ENCODE measurements around the gene PLEKHM3. TPM values are rescaled to one million over a fixed set of nuclear protein-coding genes. Genes with fewer than 3 reads are reported as not detected.

Gene PLEKHM3
- total and polyA plus RNA-seq, 2 of the 4 experiments (the other 2 are of a cell fraction) = 2.4 to 11.3 TPM

- no peak overlapping the region for H2BK120ac ChIP-seq (ENCODE audit: low read depth, low read length)
- no peak overlapping the region for H4K91ac ChIP-seq (ENCODE audit: insufficient read depth, low read depth, low read length)
- H2BK20ac ChIP-seq (ENCODE audit: low read depth, low read length) = no peak overlapping the region
- no peak overlapping the region for H3K18ac ChIP-seq (ENCODE audit: low read depth, low read length)
- dilution Hi-C loops (cut with HindIII; ENCODE audit: low sequenced_read_pairs, unreplicated experiment) (no loop called here), in situ Hi-C loops (cut with MboI; ENCODE audit: low sequenced_read_pairs) (no loop called here), intact Hi-C loops (cut with micrococcal nuclease) (no loop called here)
- no peaks in the 10 kb centered on the region for H3K9me3 ChIP-seq (ENCODE audit: control insufficient read depth, insufficient read depth, low read length)
- no TSS peak for BruUV-seq (replicated peaks)
- H4K20me1 ChIP-seq (ENCODE audit: insufficient read depth, low read length) = no peaks in the 10 kb centered on the region
- no peak overlapping the region for H2BK15ac ChIP-seq (ENCODE audit: low read depth, low read length)
- no peak overlapping the region for H2AFZ ChIP-seq (replicated peaks; ENCODE audit: low read length, poor library complexity)
- DNase-seq = no peak
- no peak overlapping the region for H3K9ac ChIP-seq (ENCODE audit: low read depth, low read length)
- no peaks in the 10 kb centered on the region; the same call in 1 of the 2 replicates for H3K9me1 ChIP-seq (ENCODE audit: insufficient read depth, low read length)
- no peaks in the 10 kb centered on the region for H3K79me1 ChIP-seq (ENCODE audit: low read depth in 1 of 2, low read length in 2 of 2)
- H2AK5ac ChIP-seq (ENCODE audit: low read depth, low read length) = no peak overlapping the region
- H3K27ac ChIP-seq (ENCODE audit: insufficient read depth, low read length) = no peak overlapping the region
- H3K14ac ChIP-seq (replicated peaks; ENCODE audit: low read depth, low read length) = no peak overlapping the region
- no peak overlapping the region for H2BK5ac ChIP-seq (ENCODE audit: low read depth, low read length, poor library complexity, severe bottlenecking)
- H3K4me2 ChIP-seq (ENCODE audit: low read depth, low read length) = no peak overlapping the region
- H3K36me3 ChIP-seq (ENCODE audit: control insufficient read depth, insufficient read depth, low read length) = no peaks in the 10 kb centered on the region
- no peak for ATAC-seq (ENCODE audit: low read depth)
- no peak overlapping the region for H3K4me3 ChIP-seq (ENCODE audit: insufficient read depth, low read depth, low read length)
- TF ChIP-seq, protein P1, sequence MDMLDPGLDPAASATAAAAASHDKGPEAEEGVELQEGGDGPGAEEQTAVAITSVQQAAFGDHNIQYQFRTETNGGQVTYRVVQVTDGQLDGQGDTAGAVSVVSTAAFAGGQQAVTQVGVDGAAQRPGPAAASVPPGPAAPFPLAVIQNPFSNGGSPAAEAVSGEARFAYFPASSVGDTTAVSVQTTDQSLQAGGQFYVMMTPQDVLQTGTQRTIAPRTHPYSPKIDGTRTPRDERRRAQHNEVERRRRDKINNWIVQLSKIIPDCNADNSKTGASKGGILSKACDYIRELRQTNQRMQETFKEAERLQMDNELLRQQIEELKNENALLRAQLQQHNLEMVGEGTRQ (IDR thresholded peaks at IDR 0.05; ENCODE audit: low read depth, low read length) = no peak
- TF ChIP-seq NFE2L2 (IDR thresholded peaks at IDR 0.05; ENCODE audit: low read depth, low read length) (no peak), POLR2A (IDR thresholded peaks at IDR 0.05; ENCODE audit: low read depth, low read length) (no peak), MXI1 (IDR thresholded peaks at IDR 0.05; ENCODE audit: borderline replicate concordance, low read depth, low read length) (no peak), BHLHE40 (IDR thresholded peaks at IDR 0.05; ENCODE audit: low read depth, low read length) (no peak), CEBPB (IDR thresholded peaks at IDR 0.05; ENCODE audit: low read depth, low read length) (no peak), RCOR1 (IDR thresholded peaks at IDR 0.05; ENCODE audit: insufficient replicate concordance, low read length) (no peak), SMC3 (IDR thresholded peaks at IDR 0.05; ENCODE audit: low read depth, low read length) (no peak), RAD21 (IDR thresholded peaks at IDR 0.05; ENCODE audit: low read length) (no peak), MAZ (IDR thresholded peaks at IDR 0.05; ENCODE audit: borderline replicate concordance, low read depth, low read length) (no peak), MAFK (IDR thresholded peaks at IDR 0.05; ENCODE audit: low read depth, low read length) (no peak), RFX5 (IDR thresholded peaks at IDR 0.05; ENCODE audit: low read depth, low read length) (no peak), CHD1 (IDR thresholded peaks at IDR 0.05; ENCODE audit: low read depth, low read length) (no peak)
- TF ChIP-seq, protein P2, sequence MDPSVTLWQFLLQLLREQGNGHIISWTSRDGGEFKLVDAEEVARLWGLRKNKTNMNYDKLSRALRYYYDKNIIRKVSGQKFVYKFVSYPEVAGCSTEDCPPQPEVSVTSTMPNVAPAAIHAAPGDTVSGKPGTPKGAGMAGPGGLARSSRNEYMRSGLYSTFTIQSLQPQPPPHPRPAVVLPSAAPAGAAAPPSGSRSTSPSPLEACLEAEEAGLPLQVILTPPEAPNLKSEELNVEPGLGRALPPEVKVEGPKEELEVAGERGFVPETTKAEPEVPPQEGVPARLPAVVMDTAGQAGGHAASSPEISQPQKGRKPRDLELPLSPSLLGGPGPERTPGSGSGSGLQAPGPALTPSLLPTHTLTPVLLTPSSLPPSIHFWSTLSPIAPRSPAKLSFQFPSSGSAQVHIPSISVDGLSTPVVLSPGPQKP (IDR thresholded peaks at IDR 0.05; ENCODE audit: borderline replicate concordance, low read depth, low read length) = no peak
- TF ChIP-seq, protein P3, sequence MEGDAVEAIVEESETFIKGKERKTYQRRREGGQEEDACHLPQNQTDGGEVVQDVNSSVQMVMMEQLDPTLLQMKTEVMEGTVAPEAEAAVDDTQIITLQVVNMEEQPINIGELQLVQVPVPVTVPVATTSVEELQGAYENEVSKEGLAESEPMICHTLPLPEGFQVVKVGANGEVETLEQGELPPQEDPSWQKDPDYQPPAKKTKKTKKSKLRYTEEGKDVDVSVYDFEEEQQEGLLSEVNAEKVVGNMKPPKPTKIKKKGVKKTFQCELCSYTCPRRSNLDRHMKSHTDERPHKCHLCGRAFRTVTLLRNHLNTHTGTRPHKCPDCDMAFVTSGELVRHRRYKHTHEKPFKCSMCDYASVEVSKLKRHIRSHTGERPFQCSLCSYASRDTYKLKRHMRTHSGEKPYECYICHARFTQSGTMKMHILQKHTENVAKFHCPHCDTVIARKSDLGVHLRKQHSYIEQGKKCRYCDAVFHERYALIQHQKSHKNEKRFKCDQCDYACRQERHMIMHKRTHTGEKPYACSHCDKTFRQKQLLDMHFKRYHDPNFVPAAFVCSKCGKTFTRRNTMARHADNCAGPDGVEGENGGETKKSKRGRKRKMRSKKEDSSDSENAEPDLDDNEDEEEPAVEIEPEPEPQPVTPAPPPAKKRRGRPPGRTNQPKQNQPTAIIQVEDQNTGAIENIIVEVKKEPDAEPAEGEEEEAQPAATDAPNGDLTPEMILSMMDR (conservative IDR thresholded peaks at IDR 0.05; ENCODE audit: low read depth, low read length) = no peak
- no peak overlapping the region for H2AK9ac ChIP-seq (replicated peaks; ENCODE audit: low read depth, low read length, poor library complexity)
- POLR2A ChIA-PET (ENCODE audit: unreplicated experiment) = no interaction called here
- H4K8ac ChIP-seq (ENCODE audit: low read depth in 2 of 2, low read length in 2 of 2) = no peak overlapping the region
- H3K23ac ChIP-seq (ENCODE audit: low read depth, low read length) = no peak overlapping the region
- H3K4me1 ChIP-seq (ENCODE audit: control insufficient read depth, insufficient read depth, low read length) = peaks cover 2% of the 10 kb centered on the region; the same call in 1 of the 2 replicates
- no peak overlapping the region for H4K5ac ChIP-seq (ENCODE audit: low read depth, low read length)
- H3K56ac ChIP-seq (ENCODE audit: extremely low read depth, insufficient read depth, low read length) = no peak overlapping the region
- CTCF ChIA-PET = no interaction called here
- no peak overlapping the region for H3K4ac ChIP-seq (ENCODE audit: low read depth, low read length)
- H3K27me3 ChIP-seq (ENCODE audit: control insufficient read depth, insufficient read depth, low read length) = no peaks in the 10 kb centered on the region
Observed at GRCh38 chr2:207881902-207882301, 143.4 kb downstream of the PLEKHM3 start.

All from IMR-90 (cell line).